Measurements from ENCODE around the gene DRGX.

DRGX gene

DNA sequence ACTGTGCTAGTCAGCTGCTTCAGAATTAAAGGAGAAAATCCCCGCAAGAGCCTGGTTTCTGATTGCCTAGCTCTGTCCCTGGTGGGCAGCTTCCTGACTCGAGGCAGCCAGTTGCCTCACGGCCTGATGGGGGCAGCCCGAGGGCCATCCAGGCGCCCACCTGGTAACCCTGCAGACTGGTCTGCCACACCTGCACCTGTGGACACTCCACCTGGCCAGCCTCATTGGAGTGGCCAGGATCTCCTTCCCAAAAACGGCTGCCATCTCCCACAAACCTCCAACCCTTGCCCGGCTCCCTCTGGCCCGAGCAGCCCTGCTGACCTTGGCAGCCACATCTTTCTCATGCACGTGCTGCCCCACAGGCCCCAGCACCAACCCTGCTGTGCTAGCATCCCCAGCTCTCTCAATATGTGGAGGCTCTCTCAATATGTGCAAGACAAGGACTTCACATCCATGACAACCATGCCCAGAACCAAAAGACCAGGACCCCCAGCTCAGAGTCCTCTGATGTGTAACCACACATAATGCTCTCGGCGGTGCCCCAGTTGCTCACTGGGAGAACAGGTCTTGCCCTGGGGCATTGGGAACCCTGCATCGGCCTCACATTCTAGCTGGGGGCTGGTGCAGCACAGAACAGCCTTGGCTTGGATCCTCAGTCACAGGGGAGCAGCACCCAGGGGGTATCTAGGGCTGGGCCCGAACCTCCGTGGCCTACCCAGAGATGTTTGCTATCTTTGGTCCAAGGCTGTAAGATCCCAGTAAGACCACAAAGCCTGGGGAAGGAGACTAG is 14.6 kb downstream of the DRGX start:
- no peak for DNase-seq

DNA sequence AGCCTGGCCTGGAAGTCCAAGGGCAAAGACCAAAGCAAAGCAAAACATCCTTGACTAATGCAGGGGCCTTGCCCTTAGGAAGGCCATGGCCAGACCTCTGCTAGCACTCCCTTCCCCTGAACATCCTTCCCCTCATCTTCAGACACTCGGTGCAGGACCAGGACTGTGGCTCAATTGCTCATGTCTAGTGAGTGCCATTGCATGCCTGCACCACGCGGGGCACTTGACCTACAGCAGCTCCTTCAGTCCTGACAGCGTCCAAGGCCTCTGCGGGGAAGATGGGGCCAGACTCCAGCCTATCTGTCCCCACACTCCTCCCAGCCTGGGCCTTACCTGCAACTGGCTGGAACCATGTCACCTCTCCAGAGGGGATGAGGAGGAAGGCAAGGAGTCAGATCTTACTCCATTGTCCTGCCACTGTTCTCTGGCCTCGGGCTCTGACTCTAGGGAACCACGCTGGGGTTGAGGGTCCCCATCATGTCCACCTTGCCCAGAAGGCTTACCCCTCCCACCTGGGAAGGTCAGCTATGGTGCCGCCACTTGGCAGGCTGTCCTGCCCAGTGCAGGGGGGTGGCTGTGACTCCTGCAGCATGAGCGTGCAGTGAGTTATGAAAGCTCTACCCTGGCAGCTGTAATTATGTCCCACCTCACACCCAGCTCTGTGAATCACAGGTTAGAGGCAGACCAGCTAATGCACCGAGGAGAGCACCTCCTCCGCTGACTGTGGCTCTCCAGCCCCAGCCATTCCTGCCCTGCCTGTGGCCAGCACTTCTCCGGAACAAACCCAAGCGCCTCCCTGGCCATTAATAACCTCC is 16.1 kb downstream of the DRGX start:
- no peak for DNase-seq

DNA sequence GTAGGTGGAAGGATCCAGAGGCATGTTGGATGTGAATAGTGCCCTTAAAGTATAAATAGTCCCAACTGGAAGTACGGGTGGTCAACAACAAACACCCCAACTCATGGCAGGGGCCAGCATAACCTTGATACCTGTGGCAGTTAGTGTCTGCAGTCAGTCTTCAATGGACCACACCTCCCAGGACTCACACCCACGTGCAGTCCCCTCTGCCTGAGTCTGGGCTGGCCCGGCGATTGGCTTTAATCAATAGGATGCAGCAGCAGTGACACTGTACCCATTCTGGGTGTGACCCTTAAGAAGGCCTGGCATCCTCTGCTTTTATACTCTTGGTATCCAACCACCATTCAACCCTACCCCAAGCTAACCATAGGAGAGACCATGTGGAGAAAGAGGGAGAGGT is 18.6 kb downstream of the DRGX start:
- no peak for DNase-seq

DNA sequence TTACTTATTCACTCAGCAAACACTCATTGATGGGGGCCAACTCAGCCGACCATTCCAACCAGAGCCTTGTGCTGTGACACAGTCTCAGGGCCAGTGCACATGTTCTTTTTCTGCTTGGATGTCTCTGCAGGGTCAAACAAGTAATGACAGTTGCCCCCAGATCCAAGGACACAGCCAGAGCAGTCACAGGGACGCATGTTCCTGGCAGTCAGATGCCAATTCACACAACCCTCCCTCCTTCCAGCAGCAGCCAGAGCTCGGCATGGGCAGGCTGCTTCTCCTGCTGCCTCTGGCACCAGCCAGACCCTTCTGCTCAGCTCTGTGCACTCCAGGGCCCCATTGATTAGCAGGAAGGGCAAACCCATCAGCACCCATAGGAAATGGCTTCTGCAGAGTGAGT is 20.3 kb downstream of the DRGX start:
- DNase-seq, result no peak

DNA sequence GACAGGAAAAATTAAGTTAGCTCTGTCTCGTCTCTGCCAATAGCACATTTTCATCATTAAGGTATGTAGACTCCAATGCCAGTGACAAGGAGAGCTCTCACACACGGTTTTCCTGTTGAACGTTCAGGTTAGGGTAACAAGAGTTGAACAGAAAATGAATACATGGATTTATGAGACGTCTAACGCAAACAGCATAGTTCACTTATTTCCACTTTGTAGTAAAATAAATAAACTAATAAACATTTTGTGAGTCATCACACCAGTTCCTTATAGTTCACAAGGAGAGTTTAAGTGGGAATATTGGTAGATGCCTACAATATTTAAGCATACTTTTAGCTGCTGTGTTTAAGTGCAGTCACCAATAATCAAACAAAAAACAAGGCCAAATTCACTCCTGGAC is 21.1 kb downstream of the DRGX start:
- DNase-seq, result no peak

DNA sequence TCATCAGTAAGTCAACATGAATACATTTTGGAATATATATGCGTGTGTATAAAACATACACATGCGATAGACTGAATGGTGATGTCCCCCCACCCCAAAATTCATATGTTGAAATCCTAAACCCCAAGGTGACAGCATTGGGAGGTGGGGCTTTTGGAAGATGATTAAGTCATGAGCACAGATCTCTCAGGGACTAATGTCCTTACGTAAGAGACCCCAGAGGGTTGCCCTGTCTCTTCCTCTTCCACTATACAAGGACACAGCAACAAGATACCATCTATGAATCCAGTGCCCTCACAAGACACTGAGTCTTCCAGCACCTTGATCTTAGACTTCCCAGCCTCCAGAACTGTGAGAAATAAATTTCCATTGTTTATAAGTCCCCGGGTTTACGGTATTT is 22.5 kb downstream of the DRGX start:
- DNase-seq, result no peak

DNA sequence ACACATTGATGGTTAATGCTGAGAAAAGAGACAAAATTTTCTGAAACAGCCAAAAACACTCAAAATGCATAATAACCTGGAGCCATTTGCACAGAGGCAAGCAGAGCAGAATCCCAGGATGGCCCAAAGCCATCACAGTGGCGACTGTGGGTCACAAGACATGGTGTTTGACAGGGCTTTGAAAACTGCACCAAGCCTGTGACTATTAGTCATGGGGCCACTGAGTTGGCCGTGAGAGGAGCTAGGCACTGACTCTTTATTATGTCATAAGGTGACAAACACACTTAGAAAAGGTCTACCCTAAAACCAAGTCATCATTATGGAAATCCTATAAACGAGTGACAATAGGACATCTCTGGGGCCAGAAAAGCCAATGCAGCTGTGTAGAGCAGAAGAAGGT is 23.9 kb downstream of the DRGX start:
- no peak for DNase-seq

DNA sequence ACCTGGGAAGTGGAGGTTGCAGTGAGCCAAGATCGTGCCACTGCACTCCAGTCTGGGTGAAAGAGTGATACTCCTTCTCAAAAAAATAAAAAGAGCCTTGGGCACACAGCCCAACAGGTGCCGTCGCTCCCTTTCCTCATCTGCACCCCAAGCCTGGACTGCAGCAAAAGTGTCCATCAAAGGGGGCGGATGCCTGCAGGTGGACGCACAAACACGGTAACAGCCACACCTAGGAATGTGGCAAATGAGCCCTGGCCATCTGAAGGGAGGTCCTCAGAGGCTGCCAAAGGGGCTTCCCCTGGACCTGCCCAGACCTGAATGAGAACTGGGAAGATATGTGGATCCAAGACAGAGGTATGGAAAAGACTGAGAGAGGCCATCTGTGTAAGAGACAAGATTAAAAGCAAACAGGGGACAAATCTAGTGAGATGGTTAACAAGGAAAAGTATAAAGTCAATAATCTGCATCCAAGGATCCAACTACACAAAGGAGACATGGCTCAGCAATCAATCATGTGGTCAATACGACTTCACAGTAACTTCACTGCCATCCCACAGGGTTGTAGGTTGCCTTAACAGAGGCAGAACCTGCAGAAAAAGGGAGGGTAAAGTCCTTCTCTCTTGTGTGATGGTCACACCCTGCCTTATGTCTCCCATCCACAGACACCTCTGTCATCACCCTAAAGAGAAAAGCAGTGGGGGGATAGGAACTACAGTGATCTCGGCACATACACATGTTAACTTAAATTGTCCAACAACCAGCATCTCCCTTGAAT is 25.4 kb downstream of the DRGX start:
- DNase-seq, result no peak

DNA sequence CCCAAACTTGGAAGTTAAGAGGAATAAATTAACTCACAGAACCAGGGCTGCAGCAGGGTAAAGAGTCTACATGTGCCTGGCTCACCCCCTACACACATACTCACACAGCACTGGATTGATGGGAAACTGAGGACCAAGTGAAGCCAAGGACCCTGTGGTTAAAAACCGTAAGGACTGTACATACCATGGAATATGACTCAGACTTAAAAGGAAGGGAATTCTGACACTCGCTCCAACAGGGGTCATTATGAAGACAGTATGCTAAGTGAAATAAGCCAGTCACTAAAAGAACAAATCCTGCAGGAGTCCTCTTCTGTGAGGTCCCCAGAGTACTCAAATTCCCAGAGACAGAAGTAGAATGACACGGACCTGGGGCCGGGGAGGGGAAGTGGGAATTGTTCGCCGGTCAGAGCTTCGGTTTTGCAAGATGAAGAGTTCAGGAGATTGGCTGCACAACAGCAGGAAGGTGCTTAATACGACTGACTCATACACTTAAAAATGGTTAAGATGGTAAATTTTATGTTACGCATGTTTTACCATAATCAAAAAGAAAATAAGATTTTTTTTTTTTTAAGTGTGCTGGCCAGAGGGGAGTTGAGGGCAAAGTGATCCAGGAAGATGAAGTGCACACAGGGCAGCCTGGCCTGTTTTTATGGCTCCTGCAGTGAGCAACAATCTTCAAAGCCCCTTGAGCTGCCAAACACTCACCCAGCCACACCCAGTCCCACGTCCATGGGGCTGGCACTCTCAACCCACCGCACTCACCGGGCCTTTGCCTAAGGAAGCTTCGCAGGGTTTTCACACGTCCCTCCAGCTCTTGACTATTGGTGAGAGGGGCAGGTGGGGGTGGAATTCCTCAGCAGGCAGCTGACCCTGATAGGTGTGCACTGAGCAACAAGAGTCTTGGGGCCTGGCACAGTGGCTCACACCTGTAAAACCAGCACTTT is 26.4 kb downstream of the DRGX start:
- DNase-seq, result no peak

DNA sequence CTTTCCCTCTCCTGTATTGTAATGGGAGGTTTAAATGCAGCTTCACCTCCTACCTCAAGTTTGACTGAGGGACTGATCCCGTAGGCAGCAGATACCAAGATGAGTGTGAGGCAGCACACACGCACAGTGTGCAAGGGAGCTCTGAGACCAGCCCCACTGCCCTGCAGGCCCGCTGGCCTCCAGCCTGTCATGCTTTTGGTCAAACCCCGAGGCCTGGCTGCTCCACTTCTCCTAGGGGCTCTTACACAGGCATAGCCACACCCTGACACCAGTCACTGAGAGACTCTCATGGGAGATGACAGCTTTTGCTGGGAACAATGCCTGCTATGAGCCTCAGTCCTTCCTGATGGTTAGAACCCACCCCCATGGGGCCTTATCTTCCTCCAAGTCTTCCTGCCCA is 27.6 kb downstream of the DRGX start:
- DNase-seq, result no peak

DNA sequence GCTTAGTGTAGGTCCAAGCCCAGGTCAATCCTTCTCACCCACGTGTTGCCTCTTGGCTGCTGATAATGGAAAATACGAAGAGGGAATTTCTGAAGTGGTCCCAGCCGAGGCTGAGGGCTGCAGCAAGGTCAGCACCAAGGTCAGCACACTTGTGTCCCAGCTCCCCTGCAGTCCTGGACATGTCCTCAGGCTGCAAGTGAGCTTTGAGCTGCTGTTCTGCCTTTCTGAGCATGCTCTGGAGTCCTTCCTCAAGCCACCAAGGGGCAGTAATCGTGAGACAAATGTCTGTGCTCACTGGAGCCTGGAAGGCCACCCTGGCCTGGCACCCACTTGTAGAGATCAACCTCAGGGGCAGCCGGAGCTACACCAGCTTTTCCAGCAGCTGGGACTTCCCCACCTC is 28.3 kb downstream of the DRGX start:
- no peak for DNase-seq

DNA sequence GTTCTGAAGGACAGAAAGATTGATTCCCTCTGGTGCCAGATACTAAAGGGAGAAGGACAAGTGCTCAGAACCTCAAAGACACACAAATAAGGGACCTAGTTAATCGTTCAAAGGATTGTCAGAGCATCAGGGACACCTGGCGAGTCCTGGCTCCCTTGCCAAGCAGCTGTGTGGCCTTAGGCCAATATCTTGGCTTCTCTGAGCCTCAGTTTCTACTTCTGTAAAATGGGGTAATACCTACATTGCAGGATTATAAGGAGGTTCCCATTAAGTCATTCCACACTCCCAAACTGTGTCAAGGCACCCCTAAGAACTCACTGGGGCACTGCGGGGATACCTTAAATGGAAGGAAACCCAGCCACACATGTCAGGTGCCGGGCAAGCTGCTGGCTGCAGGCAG is 29.4 kb downstream of the DRGX start:
- DNase-seq, result no peak

DNA sequence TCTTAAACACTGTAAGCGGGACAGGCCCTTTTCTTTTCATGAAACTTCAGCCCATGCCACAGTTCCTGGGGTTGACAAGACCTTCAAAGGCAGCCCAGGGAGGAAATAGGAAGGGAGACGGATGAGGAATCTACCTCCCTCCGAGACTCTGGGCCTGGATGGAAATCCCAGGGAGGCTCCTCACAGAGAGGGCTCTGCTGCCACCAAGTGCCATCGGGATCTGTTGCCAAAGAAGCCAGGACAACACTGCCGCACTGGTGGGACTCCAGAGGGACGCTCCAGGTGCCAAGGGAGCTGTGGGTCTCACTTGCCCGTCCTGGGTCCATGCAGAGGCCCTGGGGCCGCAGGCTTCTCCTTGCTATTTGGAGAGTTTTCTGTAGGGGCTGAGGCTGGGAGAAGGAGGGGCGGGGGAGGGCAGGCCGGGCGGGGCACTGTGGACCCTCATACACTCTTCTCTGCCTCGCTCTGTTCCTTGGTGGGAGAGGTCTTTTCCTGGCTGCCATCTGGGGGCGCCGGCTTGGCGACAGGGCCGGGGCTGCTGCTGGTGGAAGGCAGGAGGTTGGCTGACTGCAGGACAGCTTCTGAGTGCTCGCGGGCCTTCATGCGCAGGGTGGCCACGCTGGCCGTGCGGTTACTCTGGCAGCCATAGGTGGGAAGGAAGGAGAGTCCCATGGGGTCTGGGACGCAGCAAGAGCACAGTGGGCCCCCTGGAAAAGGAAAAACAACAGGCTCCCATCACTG is 30.0 kb downstream of the DRGX start:
- DNase-seq, result no peak

DNA sequence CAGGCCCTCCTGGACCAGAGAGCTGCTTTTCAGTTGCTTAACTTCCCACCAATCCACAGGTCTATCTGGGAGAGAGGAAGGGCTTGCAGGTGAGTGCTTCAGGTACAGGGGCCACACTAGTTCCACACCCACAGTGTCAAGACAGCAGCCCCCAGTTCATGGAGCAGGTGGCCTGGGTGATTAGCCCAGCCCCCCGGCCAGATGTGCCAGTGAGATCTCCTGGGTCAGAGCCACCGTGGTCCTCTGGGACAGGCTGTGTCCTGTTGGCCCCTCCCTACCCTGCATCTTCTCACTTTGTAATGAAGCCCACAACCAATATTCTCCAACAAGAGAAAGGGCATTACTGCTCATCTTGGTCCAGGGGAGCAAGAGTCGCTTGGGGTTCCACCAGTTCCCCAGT is 30.6 kb downstream of the DRGX start:
- DNase-seq, result no peak

DNA sequence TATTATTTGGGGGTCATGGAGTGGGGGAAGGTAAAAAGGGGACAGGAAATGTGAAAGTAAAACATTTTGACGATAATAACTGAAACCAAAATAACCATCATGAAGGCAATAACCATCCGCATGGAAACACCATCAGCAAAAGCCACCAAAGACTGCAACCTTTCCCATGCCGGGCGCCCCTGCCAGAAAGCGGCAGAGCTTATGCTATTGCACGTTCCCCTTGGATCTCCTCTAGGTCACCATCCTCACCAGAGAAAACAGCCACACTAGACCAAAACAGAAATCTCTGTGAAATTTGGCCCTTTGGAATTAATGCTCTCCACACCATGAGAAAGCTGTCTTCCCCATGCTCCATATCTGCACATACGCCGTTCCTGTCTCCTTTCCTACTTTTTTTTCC is 31.1 kb downstream of the DRGX start:
- DNase-seq, result no peak

DNA sequence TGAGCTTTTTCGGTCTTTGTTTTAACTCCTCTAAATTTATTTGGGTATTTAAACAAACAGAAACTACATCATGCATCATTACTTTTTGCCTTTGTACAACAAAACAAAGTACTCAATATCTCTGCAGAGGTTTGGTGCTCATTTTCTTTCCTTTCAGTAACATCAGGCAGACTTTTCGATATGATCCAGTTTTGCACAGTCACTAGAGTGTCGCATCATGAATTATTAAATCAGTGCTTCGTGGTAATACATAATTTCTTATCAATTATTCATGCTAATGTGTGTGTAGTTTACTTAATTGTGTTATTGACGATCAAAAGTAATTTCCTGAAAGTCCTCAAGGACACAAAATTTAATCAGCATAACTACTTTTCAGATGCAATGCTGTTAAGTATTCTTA is 31.8 kb downstream of the DRGX start:
- DNase-seq, result no peak

DNA sequence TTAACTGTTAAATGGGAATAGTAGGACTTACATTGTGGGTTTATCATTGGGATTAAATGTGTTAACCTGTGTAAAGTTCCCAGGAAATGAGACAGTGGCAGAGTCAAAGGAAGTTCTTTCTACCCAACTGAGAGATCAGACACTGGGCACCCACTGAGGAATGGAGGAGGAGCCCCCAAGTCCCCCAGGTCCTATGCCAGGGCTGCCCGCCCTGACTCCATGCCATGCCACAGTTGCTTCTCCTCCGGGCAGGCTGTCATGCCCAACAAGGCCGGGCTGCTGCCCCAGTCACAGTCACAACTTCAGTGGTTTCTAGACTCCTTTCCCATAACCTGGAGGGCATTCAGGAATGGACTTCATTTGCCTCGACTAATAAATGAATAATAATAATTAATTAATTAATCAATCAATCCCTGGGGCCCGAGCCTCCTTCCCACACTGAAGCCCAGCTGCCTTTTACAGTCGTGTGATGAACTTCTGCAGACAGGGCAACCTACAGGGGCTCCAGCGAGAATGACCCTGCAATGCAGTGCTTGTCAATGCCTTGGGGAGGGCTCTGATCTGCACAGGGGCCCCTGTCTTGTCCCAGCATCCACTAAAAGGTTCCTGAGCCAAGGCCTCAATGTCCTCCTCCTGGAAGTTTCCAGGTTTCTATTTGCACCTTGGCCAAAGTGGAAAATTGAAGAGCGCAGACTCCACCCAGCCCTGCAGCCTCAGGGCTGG is 32.4 kb downstream of the DRGX start:
- no peak for DNase-seq

DNA sequence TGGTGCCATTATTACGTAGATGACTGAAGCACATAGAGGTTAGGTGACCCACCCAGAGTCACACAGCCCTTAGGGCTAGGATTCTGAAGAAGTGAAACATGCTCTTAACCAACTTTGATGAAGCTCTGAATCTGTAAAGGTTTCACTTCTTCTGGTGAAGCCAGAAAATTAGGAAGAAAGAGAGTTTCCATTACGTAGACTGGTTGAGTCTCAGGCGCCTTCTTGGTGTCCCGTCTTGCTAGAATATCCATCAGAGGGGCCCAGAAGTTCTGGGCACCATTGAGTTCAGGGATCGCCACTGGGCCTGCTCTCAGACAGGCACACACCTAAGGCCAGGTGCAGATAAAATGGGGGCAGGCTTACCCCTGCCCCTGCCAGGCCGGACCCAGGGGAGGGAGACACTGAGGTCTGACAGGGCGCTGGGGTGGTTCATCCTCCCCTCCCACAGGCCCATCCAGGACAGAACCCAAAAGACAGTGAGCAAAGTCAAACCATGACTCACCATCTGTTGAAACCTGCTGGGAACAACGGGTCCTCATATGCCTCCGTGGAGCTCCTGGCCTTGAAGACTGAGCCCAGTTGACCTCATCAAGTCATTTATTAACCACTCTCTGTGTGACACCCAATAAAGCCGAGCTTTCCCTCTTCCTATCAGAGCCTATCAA is 33.2 kb downstream of the DRGX start:
- no peak for DNase-seq

DNA sequence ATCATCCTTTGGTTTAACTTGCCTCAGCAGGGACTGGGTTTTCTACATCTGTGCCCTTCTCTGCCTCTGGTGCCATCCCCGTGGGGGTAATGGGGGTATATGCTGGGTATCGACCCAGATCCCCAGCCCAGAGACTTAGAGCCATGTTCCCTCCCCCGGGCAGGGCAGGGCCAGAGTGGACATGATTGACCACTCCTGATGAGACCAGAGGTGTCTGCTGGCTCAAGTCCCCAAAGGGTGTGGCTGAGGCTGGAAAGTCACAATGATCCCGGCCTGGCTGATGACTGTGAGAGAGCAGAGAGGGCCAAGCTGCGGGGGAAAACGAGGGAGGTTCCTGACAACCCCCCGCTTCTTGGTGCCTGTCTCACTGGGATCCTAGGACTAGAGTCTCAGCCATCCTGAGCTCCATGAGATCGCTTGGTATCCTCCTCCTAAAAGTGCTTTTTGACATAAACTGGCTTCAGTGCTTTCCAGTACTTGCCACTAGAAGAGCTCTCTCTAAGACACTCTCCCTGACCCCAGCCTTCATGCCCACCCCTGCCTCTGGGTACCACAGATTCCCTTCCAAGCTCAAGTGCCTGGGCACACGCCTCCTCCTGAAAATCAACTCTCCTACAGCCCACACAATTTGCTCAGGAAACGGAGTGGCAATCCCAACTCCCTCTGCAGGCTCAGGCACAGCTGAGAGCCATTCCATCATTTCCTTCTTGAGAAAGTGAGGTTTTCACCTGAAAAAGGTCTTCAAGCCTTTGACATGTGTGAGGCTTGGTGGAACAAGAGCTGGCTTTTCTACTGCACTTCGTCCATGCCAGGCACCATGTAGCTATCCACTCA is 33.9 kb downstream of the DRGX start:
- no peak for DNase-seq

DNA sequence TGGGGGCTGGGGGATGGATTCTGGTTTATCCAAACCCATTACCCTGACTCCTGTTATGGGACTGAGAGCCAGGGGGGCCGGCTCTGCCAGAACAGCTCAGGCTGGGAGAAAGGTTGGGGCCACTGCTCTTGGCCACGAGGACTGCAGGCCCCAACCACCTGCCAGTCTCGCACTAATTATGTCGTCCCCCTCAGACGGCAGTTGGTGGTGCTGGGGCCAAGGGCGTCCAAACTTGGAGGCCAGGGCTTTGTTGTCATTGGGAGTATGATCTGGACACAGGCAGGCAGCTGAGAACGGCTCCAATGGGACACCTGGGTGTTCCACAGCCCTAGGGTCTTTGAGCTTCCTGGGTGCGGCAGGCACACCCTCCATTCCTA is 34.7 kb downstream of the DRGX start:
- DNase-seq, result no peak

Data from stimulated activated CD4-positive, alpha-beta T cell treated with anti-CD3 and anti-CD28 coated beads, Interleukin-1b, Interleukin-23, amount 100 ng/mL, for 48 hours (primary cell).